Loucy (cell line): ENCODE measurements around the gene TRIB2.

Source experiments
- H2AFZ ChIP-seq: fragments of 200-600 bp; sonication (generic); 2 replicates; pipeline ENCODE4 v1.6.0; 2016; ENCODE audit warnings: antibody characterized with exemption, mild to moderate bottlenecking, low read length, moderate library complexity
- H3F3A ChIP-seq: fragments of 200-600 bp; 2 replicates; pipeline ENCODE4 v1.6.0; 2016; ENCODE audit warnings: antibody characterized with exemption, low read depth, mild to moderate bottlenecking
- H3K27me3 ChIP-seq: fragments of 200-600 bp; sonication (generic); 2 replicates; pipeline ENCODE4 v1.6.1; 2014; ENCODE audit warnings: low read length, mild to moderate bottlenecking; ENCODE audit not compliant: insufficient read depth, poor library complexity, severe bottlenecking
- H3K36me3 ChIP-seq: fragments of 200-600 bp; sonication (generic); 2 replicates; pipeline ENCODE4 v1.6.1; 2016; ENCODE audit warnings: low read length; ENCODE audit not compliant: insufficient read depth
- H3K4me1 ChIP-seq: fragments of 200-600 bp; sonication (generic); 2 replicates; pipeline ENCODE4 v1.5.1; 2014; ENCODE audit warnings: low read length, mild to moderate bottlenecking; ENCODE audit not compliant: insufficient read depth, poor library complexity, severe bottlenecking
- H3K4me2 ChIP-seq: fragments of 200-600 bp; sonication (generic); 2 replicates; pipeline ENCODE4 v1.6.0; 2014; ENCODE audit warnings: antibody characterized with exemption, low read length, low read depth, mild to moderate bottlenecking; ENCODE audit not compliant: poor library complexity, severe bottlenecking
- H3K4me3 ChIP-seq: fragments of 200-600 bp; sonication (generic); 2 replicates; pipeline ENCODE4 v1.5.1; 2014; ENCODE audit warnings: low read length, mild to moderate bottlenecking, mixed read lengths; ENCODE audit not compliant: poor library complexity, severe bottlenecking
- H3K79me2 ChIP-seq: fragments of 200-600 bp; sonication (generic); 2 replicates; pipeline ENCODE4 v1.6.1; 2014; ENCODE audit warnings: low read length; ENCODE audit not compliant: insufficient read depth
- H3K9ac ChIP-seq: fragments of 200-600 bp; sonication (generic); 2 replicates; pipeline ENCODE4 v1.6.0; 2014; ENCODE audit warnings: mild to moderate bottlenecking, low read depth, low read length, moderate library complexity; ENCODE audit not compliant: poor library complexity, severe bottlenecking
- H3K9me2 ChIP-seq: fragments of 200-600 bp; sonication (generic); replicated peaks from 2 replicates; pipeline ENCODE4 v1.6.1; 2016; ENCODE audit warnings: low read depth, low read length, mixed read lengths
- H3K9me3 ChIP-seq: fragments of 200-600 bp; sonication (generic); 2 replicates; pipeline ENCODE4 v1.6.1; 2014; ENCODE audit warnings: mild to moderate bottlenecking, antibody characterized with exemption, low read length, low read depth; ENCODE audit not compliant: insufficient read depth
- H4K20me1 ChIP-seq: fragments of 200-600 bp; sonication (generic); 2 replicates; pipeline ENCODE4 v1.6.0; 2014; ENCODE audit warnings: antibody characterized with exemption, low read length, mild to moderate bottlenecking; ENCODE audit not compliant: insufficient read depth, poor library complexity, severe bottlenecking
- CTCF ChIP-seq: fragments of 200-600 bp; sonication (generic); conservative IDR thresholded peaks from 2 replicates; pipeline ENCODE4 v1.5.1; 2014; ENCODE audit warnings: mild to moderate bottlenecking, antibody characterized with exemption, low read length
- EZH2phosphoT487 ChIP-seq: fragments of 200-600 bp; IDR thresholded peaks from 2 replicates; pipeline ENCODE4 v1.6.1; 2018; ENCODE audit warnings: antibody characterized with exemption, mild to moderate bottlenecking, moderate library complexity, borderline replicate concordance

TRIB2 gene

GRCh38 chr2:12774395-12774727 is 57.6 kb downstream of the TRIB2 start:
- Histone ChIP-seq H3K4me2 (no peak overlapping the region), H3K9me3 (no peaks in the 10 kb centered on the region), H3K36me3 (no peaks in the 10 kb centered on the region), H3K9me2 (no peaks in the 10 kb centered on the region), H3K9ac (no peak overlapping the region), H4K20me1 (no peaks in the 10 kb centered on the region), H3K27me3 (no peaks in the 10 kb centered on the region), H3K4me1 (peaks cover 5% of the 10 kb centered on the region), H3F3A (no peaks in the 10 kb centered on the region), H3K4me3 (no peak overlapping the region), H3K79me2 (no peaks in the 10 kb centered on the region), H2AFZ (no peak overlapping the region)
- no peak for TF ChIP-seq CTCF
- no peak for TF ChIP-seq EZH2phosphoT487

GRCh38 chr2:12776521-12776961 is 59.8 kb downstream of the TRIB2 start:
- Histone ChIP-seq H3F3A (no peaks in the 10 kb centered on the region), H3K9me2 (no peaks in the 10 kb centered on the region), H4K20me1 (no peaks in the 10 kb centered on the region), H2AFZ (no peak overlapping the region), H3K36me3 (no peaks in the 10 kb centered on the region), H3K79me2 (no peaks in the 10 kb centered on the region), H3K4me2 (no peak overlapping the region), H3K4me1 (peaks cover 13% of the 10 kb centered on the region), H3K9ac (no peak overlapping the region), H3K9me3 (no peaks in the 10 kb centered on the region), H3K4me3 (no peak overlapping the region), H3K27me3 (no peaks in the 10 kb centered on the region)
- no peak for TF ChIP-seq EZH2phosphoT487

- Histone ChIP-seq H3K9me3 (no peaks in the 10 kb centered on the region), H3F3A (no peaks in the 10 kb centered on the region), H3K9ac (no peak overlapping the region), H2AFZ (no peak overlapping the region), H3K4me1 (peaks cover 13% of the 10 kb centered on the region), H3K36me3 (no peaks in the 10 kb centered on the region), H3K79me2 (no peaks in the 10 kb centered on the region), H3K4me2 (no peak overlapping the region), H3K9me2 (no peaks in the 10 kb centered on the region), H3K4me3 (no peak overlapping the region), H3K27me3 (no peaks in the 10 kb centered on the region), H4K20me1 (no peaks in the 10 kb centered on the region)
- TF ChIP-seq EZH2phosphoT487 (no peak), CTCF (no peak)
Measured at GRCh38 chr2:12778369-12778768, 61.6 kb downstream of the TRIB2 start.

GRCh38 chr2:12778811-12779579 is 62.3 kb downstream of the TRIB2 start:
- H3K9ac ChIP-seq: no peak overlapping the region
- no peaks in the 10 kb centered on the region for H3K9me2 ChIP-seq
- H2AFZ ChIP-seq: no peak overlapping the region
- no peaks in the 10 kb centered on the region for H4K20me1 ChIP-seq
- no peak overlapping the region for H3K4me2 ChIP-seq
- H3K36me3 ChIP-seq: no peaks in the 10 kb centered on the region
- H3K79me2 ChIP-seq: no peaks in the 10 kb centered on the region
- peaks cover 13% of the 10 kb centered on the region for H3K4me1 ChIP-seq
- TF ChIP-seq EZH2phosphoT487: no peak
- no peak for TF ChIP-seq CTCF
- H3K27me3 ChIP-seq: no peaks in the 10 kb centered on the region
- H3K9me3 ChIP-seq: no peaks in the 10 kb centered on the region
- no peaks in the 10 kb centered on the region for H3F3A ChIP-seq
- no peak overlapping the region for H3K4me3 ChIP-seq
